ENCODE measurements around the gene CACNG3. TPM values are rescaled to one million over a fixed set of nuclear protein-coding genes. Genes with fewer than 3 reads are reported as not detected.

The CACNG3 gene
- total RNA-seq, 1 donor from 2014 or later, result not detected

DNA sequence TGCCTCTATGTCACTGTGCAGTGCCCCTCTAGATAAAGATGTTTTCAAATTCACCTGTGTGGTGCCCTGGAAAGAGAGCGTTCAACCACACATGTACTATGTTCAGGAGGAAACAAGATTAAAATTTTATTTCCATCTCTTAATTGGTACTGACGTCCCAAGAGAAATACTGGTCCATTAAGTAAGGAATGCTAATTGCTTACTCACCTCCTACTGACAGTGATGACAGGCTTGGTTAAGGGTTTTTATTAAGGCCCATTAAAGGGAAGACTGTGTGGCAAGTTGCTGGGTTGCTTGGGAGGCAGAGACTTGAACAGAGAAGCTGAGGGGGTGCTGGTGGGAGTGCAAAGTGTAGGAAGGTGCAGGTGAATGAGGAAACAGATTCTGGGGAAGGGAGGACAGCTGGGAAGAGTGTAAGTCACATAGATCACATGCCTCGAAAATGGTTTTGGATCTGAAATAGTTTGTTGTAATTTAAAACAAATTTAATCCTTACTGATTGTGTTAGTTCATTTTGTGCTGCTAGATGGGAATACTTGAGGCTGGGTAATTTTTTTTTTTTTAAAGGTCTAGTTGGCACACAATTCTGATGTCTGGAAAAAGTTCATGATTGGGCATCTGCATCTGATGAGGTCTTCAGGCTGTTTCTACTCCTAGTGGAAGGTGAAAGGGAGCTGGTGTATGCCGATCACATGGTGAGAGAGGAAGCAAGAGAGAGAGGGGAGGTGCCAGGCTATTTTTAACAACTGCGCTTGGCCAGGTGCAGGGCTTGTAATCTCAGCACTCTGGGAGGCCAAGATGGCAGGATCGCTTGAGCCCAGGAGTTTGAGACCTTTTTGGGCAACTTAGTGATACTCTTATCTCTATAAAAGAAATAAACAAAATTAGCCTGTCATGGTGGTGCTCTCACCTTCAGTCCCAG is 140.5 kb downstream of the CACNG3 start:
- Mint-ChIP-seq H3K4me1 (ENCODE audit: unreplicated experiment) (no peaks in the 10 kb centered on the region), H3K27me3 (ENCODE audit: unreplicated experiment) (no peaks in the 10 kb centered on the region), H3K9me3 (ENCODE audit: unreplicated experiment) (no peaks in the 10 kb centered on the region), H3K4me3 (ENCODE audit: unreplicated experiment) (no peak overlapping the region), H3K27ac (ENCODE audit: unreplicated experiment) (no peak overlapping the region), H3K36me3 (ENCODE audit: unreplicated experiment) (no peaks in the 10 kb centered on the region)
- DNase-seq (ENCODE audit: extremely low spot score, unreplicated experiment), result no peak
- TF ChIP-seq, protein P1, sequence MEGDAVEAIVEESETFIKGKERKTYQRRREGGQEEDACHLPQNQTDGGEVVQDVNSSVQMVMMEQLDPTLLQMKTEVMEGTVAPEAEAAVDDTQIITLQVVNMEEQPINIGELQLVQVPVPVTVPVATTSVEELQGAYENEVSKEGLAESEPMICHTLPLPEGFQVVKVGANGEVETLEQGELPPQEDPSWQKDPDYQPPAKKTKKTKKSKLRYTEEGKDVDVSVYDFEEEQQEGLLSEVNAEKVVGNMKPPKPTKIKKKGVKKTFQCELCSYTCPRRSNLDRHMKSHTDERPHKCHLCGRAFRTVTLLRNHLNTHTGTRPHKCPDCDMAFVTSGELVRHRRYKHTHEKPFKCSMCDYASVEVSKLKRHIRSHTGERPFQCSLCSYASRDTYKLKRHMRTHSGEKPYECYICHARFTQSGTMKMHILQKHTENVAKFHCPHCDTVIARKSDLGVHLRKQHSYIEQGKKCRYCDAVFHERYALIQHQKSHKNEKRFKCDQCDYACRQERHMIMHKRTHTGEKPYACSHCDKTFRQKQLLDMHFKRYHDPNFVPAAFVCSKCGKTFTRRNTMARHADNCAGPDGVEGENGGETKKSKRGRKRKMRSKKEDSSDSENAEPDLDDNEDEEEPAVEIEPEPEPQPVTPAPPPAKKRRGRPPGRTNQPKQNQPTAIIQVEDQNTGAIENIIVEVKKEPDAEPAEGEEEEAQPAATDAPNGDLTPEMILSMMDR (IDR thresholded peaks at IDR 0.05), result no peak

DNA sequence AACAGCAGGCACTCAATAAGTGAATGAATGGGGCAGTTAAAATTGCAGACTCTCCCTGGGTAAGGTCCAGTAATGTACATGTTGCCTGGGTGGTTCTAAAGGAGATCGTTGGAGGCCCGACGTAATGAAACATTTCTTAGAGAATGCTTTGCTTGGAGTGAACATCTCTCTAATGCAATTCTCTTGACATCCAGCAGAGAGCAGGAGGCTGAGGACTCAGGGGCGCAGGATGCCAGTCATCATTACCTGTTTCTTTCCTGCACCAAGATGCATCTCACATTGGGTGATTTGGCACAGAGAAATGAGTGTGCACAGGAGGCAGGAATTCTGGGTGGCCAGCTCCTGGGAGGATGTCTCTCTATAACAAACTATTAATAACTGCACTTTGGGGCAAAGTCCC is 152.9 kb downstream of the CACNG3 start:
- no peak overlapping the region for H3K27ac Mint-ChIP-seq (ENCODE audit: unreplicated experiment)
- no peaks in the 10 kb centered on the region for H3K9me3 Mint-ChIP-seq (ENCODE audit: unreplicated experiment)
- H3K4me1 Mint-ChIP-seq (ENCODE audit: unreplicated experiment), result no peaks in the 10 kb centered on the region
- no peak for DNase-seq (ENCODE audit: extremely low spot score, unreplicated experiment)
- TF ChIP-seq, protein P1 (IDR thresholded peaks at IDR 0.05), result no peak
- H3K36me3 Mint-ChIP-seq (ENCODE audit: unreplicated experiment), result no peaks in the 10 kb centered on the region
- H3K4me3 Mint-ChIP-seq (ENCODE audit: unreplicated experiment), result no peak overlapping the region
- H3K27me3 Mint-ChIP-seq (ENCODE audit: unreplicated experiment), result no peaks in the 10 kb centered on the region

All from osteocyte (in vitro differentiated cells).